Kidney epithelial cell (primary cell): Measurements from ENCODE around the gene PRKCQ. TPM values are rescaled to one million over a fixed set of nuclear protein-coding genes. Genes with fewer than 3 reads are reported as not detected.

Experiments used
- DNase-seq: peaks from one replicate; pipeline ENCODE4 v3.0.0-alpha.2; 2010; ENCODE audit warnings: low read depth
- H3K27me3 ChIP-seq: 2 replicates; pipeline ENCODE4 v1.6.0; 2011; ENCODE audit warnings: low read length; ENCODE audit not compliant: control insufficient read depth, insufficient read depth
- H3K36me3 ChIP-seq: 2 replicates; pipeline ENCODE4 v1.5.1; 2011; ENCODE audit warnings: low read length; ENCODE audit not compliant: control insufficient read depth, insufficient read depth
- H3K4me3 ChIP-seq: 2 replicates; pipeline ENCODE4 v1.5.1; 2011; ENCODE audit warnings: low read depth, mild to moderate bottlenecking, control low read depth, low read length
- total RNA-seq: library from RNA; depleted of rRNA; stranded (reverse); fragments of >200 nt; gene quantifications from 2 replicates; pipeline ENCODE4 v1.2.3, GENCODE V29; 2015
- TF ChIP-seq, protein P1 (sequence below): IDR thresholded peaks from 2 replicates; pipeline ENCODE4 v1.5.1; 2011; ENCODE audit warnings: mild to moderate bottlenecking, moderate library complexity, low read length, control low read depth, inconsistent platforms; ENCODE audit not compliant: insufficient read depth, poor library complexity, severe bottlenecking

The PRKCQ gene
- total RNA-seq, 1 donor from 2014 or later = 8.1 TPM

DNA sequence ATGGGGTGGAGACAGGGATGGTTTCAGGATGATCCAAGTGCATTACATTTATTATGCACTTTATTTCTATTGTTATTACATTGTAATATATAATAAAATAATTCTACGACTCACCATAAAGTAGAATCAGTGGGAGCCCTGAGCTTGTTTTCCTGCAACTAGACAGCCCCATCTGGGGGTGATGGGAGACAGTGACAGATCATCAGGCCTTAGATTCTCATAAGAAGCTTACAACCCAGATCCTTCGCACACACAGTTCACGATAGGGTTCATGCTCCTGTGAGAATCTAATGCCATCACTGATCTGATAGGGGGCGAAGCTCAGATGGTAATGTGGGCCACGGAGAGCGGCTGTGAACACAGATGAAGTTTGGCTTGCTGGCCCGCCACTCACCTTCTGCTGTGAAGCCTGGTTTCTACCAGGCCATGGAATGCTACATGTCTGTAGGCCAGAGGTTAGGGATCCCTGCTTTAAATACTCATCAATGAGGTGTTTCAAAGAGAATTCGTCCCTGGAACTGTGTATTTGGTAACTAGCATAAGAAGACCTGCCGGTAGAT is 21.2 kb upstream of the PRKCQ start:
- Histone ChIP-seq H3K27me3 (no peaks in the 10 kb centered on the region), H3K4me3 (no peak overlapping the region), H3K36me3 (no peaks in the 10 kb centered on the region)
- DNase-seq = no peak
- TF ChIP-seq, protein P1, sequence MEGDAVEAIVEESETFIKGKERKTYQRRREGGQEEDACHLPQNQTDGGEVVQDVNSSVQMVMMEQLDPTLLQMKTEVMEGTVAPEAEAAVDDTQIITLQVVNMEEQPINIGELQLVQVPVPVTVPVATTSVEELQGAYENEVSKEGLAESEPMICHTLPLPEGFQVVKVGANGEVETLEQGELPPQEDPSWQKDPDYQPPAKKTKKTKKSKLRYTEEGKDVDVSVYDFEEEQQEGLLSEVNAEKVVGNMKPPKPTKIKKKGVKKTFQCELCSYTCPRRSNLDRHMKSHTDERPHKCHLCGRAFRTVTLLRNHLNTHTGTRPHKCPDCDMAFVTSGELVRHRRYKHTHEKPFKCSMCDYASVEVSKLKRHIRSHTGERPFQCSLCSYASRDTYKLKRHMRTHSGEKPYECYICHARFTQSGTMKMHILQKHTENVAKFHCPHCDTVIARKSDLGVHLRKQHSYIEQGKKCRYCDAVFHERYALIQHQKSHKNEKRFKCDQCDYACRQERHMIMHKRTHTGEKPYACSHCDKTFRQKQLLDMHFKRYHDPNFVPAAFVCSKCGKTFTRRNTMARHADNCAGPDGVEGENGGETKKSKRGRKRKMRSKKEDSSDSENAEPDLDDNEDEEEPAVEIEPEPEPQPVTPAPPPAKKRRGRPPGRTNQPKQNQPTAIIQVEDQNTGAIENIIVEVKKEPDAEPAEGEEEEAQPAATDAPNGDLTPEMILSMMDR = no peak

DNA sequence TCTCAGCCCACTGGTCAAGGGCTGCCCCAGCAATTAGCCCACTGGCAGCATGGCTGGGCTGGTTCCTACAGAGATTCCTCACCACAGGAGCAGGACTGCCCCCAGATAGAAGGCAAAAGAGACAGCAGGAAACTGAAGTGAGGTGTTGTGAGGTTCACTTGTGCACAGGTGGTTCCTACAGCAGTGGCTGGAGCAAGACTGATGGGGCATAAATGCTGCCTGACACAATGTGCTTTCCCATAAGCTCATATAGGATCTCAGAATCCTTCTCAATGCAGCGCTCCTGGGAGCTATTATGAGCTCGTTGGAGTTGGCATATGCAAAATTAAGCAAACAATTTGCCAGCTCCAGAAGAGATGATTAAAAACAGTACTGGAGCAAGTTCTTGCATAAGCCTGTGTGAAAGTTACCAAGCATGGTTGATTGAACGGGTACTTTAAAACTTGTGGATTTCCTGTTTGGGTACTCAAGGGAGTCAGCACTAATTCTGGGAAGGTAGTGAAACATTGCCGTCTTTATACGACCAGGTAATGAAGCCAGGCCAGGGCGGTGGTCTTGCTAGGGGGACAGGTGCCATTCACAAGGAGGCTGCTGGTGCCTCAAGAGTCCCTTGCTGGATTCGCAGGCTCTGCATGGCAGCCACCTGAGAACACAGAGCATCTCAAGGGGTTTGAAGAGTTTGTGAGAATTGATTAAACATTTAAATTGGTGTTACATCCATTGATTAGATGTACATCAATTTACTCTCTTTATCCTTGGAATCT is 20.3 kb upstream of the PRKCQ start:
- TF ChIP-seq, protein P1 = no peak
- no peak overlapping the region for H3K4me3 ChIP-seq
- no peaks in the 10 kb centered on the region for H3K27me3 ChIP-seq
- no peaks in the 10 kb centered on the region for H3K36me3 ChIP-seq
- no peak for DNase-seq

DNA sequence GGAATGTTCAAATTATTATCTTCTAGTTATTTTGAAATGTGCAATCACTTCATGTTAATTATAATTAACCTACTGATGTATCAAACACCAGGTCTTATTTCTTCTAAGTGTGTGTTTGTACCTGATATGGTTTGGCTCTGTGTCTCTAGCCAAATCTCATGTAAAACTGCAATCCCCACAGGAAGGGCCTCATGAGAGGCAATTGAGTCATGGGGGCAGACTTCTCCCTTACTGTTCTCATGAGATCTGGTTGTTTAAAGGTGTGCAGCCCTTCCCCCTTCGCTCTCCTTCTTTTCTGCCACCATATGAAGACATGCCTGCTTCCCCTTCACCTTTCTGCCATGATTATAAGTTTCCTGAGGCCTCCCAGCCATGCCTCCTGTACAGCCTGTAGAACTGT is 18.6 kb upstream of the PRKCQ start:
- no peak overlapping the region for H3K4me3 ChIP-seq
- no peaks in the 10 kb centered on the region for H3K27me3 ChIP-seq
- TF ChIP-seq, protein P1 = no peak
- no peak for DNase-seq
- no peaks in the 10 kb centered on the region for H3K36me3 ChIP-seq

DNA sequence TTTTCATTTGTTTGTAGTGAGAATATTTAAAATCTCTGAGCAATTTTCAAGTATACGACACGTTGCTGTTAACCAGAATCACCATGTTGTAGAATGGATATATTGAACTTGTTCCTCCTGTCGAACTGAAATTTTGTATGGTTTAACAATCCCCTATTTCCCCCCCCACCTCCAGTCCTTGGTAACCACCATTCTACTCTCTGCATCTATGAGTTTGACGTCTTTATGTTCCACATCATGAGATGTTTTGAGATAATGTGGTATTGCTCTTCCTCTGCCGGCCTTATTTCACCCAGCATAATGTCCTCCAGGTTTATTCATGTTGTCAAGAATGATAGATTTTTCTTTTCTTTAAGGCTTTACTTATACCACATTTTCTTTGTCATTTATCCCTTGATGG is 17.4 kb upstream of the PRKCQ start:
- no peak for DNase-seq
- TF ChIP-seq, protein P1 = no peak
- no peaks in the 10 kb centered on the region for H3K27me3 ChIP-seq
- H3K36me3 ChIP-seq = no peaks in the 10 kb centered on the region
- H3K4me3 ChIP-seq = no peak overlapping the region

DNA sequence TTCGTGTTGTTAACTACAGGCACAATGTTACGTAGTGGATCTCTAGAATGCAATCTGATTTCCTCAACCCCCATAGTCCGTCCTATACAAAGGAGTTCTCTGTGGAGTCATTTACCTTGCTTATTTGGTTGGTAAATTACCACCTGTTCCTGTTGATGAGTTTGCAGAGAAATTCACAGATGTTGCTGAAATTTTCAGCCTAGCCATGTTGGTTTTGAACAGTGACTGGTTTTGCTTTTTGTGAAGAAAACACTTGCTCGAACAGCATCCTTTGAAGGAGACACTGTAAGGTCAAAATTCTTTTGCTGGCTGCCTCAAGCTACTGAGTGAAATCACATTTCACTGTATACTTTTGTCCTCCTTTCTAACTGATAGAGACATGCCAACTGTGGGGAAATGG is 15.4 kb upstream of the PRKCQ start:
- H3K4me3 ChIP-seq = no peak overlapping the region
- TF ChIP-seq, protein P1 = no peak
- DNase-seq = no peak
- H3K36me3 ChIP-seq = no peaks in the 10 kb centered on the region
- no peaks in the 10 kb centered on the region for H3K27me3 ChIP-seq
